Breast epithelium (tissue), 3 donors: Measurements from ENCODE around the gene NFATC4.

Experiments used
- CTCF ChIP-seq, 3 donors: fragments of 450-650 bp; IDR thresholded peaks; one replicate each; pipeline ENCODE4 v1.5.1; 2016 to 2017; ENCODE audit warnings: antibody characterized with exemption in 3 of 3, mild to moderate bottlenecking in 3 of 3, moderate library complexity in 3 of 3
- POLR2A ChIP-seq: fragments of 450-650 bp; IDR thresholded peaks from one replicate; pipeline ENCODE4 v1.6.1; 2016; ENCODE audit warnings: antibody characterized with exemption, mild to moderate bottlenecking, moderate library complexity
- POLR2AphosphoS5 ChIP-seq, 3 donors: sonication (generic); formaldehyde crosslinking; IDR thresholded peaks; one replicate each; pipeline ENCODE4 v1.6.1; 2017; ENCODE audit warnings: antibody characterized with exemption in 3 of 3

- no peak for TF ChIP-seq CTCF (IDR thresholded peaks at IDR 0.05)
- no peak for TF ChIP-seq POLR2A
- TF ChIP-seq POLR2AphosphoS5 (IDR thresholded peaks at IDR 0.05): no peak
Observed at GRCh38 chr14:24399999-24400718, 32.2 kb downstream of the NFATC4 start.
